Measurements from ENCODE around the gene PRIMPOL. TPM values are rescaled to one million over a fixed set of nuclear protein-coding genes. Genes with fewer than 3 reads are reported as not detected.

Gene PRIMPOL
- total and polyA plus RNA-seq, 9 of the 15 experiments (the other 6 are each of a cell fraction or from before 2014, with no cell fraction given), result 11.0 to 32.0 (median 16.1) TPM

DNA sequence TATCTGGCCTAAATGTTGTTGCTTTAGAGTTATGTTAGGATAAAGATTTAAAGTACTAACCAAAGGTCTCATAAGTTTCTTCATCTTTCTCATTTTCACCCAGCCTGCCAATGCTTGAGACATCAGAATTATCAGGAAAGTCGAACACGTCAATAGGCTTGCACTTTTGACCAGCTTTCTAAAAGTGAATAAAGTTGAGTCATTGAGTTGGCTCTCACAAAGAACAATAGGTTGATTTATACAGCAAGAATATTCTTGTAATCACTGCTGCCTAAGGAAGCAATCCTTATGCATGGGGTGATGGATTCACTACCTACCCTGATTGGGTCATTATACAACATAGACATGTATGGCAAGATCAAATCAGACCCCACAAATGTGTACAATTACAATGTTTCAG lies 79.3 kb downstream of the PRIMPOL start:
- intact Hi-C loops (cut with micrococcal nuclease), result no loop called here
- ChIA-PET CTCF (ENCODE audit: low intra/inter-chr PET ratio) (no interaction called here), POLR2A (no interaction called here)
- no TSS peak for BruUV-seq (replicated peaks)
- WGBS (ENCODE audit: insufficient coverage, low coverage, missing lambda C conversion rate), result 92% methylated on average over 2 of the region's 2 CpGs
- Histone ChIP-seq H3K9me3 (replicated peaks; ENCODE audit: control insufficient read depth, insufficient read depth, low read depth, low read length) (no peaks in the 10 kb centered on the region), H3K36me3 (ENCODE audit: control insufficient read depth, insufficient read depth, low read length) (peaks cover 80% of the 10 kb centered on the region), H3K9ac (ENCODE audit: insufficient read depth in 1 of 2, low read depth in 2 of 2, low read length in 2 of 2) (no peak overlapping the region), H3K79me2 (ENCODE audit: control insufficient read depth, insufficient read depth, low read length) (peaks cover 55% of the 10 kb centered on the region), H3K27ac (ENCODE audit: extremely low read depth, low read depth, low read length) (no peak overlapping the region), H2AFZ (ENCODE audit: low read depth, low read length) (no peak overlapping the region), H4K20me1 (replicated peaks; ENCODE audit: control insufficient read depth, insufficient read depth, low read length) (no peaks in the 10 kb centered on the region), H3K4me1 (replicated peaks in 1 of 2; ENCODE audit: control insufficient read depth in 2 of 2, insufficient read depth in 2 of 2, low read length in 2 of 2) (peaks cover 0 to 5% of the 10 kb centered on the region in 2 experiments; a peak in 1 of 5 replicates), H3K27me3 (ENCODE audit: control insufficient read depth in 2 of 2, insufficient read depth in 2 of 2, low read length in 2 of 2) (no peaks in the 10 kb centered on the region), H3K4me2 (ENCODE audit: insufficient read depth, low read length) (no peak overlapping the region), H3K9me1 (ENCODE audit: control insufficient read depth, insufficient read depth, low read length) (no peaks in the 10 kb centered on the region), H3K4me3 (no peak overlapping the region)
- TF ChIP-seq NUFIP1 (IDR thresholded peaks at IDR 0.05; ENCODE audit: partially characterized antibody) (no peak), FOXJ3 (CRISPR knock-in tag; IDR thresholded peaks at IDR 0.05) (no peak)
- TF ChIP-seq, protein P1, sequence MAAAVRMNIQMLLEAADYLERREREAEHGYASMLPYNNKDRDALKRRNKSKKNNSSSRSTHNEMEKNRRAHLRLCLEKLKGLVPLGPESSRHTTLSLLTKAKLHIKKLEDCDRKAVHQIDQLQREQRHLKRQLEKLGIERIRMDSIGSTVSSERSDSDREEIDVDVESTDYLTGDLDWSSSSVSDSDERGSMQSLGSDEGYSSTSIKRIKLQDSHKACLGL (CRISPR knock-in tag; IDR thresholded peaks at IDR 0.05; ENCODE audit: borderline replicate concordance, poor library complexity, severe bottlenecking), result no peak
- in situ Hi-C loops (cut with MboI), result no loop called here
- ATAC-seq (no peak), DNase-seq (ENCODE audit: extremely low read depth in 1 of 4, low spot score in 3 of 4) (no peak), FAIRE-seq (no peak)

DNA sequence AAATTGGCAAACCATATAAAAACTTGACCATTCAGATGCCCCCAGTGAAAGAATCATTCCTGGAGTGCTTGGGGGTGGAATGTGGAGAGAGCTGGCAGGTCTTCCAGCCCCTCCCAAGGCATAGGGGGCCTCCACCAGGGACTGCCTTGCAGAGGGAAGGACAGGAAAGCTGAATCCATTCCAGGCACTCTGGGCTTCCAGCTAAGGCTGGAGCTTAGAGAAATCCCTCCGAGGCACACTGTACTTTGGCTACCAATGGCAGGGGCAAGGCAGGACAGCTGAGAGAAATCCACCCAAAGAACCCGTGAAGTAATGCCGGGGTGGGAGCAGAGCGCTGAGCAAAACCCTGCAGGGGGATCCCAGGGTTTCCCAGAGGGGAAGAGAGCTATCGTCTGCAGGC lies 80.4 kb downstream of the PRIMPOL start:
- Histone ChIP-seq H3K4me3 (no peak overlapping the region), H3K9me1 (ENCODE audit: control insufficient read depth, insufficient read depth, low read length) (no peaks in the 10 kb centered on the region), H3K9me3 (replicated peaks; ENCODE audit: control insufficient read depth, insufficient read depth, low read depth, low read length) (no peaks in the 10 kb centered on the region), H3K4me2 (ENCODE audit: insufficient read depth, low read length) (no peak overlapping the region), H3K9ac (ENCODE audit: insufficient read depth in 1 of 2, low read depth in 2 of 2, low read length in 2 of 2) (0 out of 4 replicates have a peak overlapping the region, but pooled peaks of 1 of the 2 experiments have one; percentile 11), H3K36me3 (ENCODE audit: control insufficient read depth, insufficient read depth, low read length) (peaks cover 70% of the 10 kb centered on the region), H3K27ac (ENCODE audit: extremely low read depth, low read depth, low read length) (no peak overlapping the region), H3K27me3 (ENCODE audit: control insufficient read depth in 2 of 2, insufficient read depth in 2 of 2, low read length in 2 of 2) (no peaks in the 10 kb centered on the region), H3K79me2 (ENCODE audit: control insufficient read depth, insufficient read depth, low read length) (peaks cover 55% of the 10 kb centered on the region), H2AFZ (ENCODE audit: low read depth, low read length) (no peak overlapping the region), H4K20me1 (replicated peaks; ENCODE audit: control insufficient read depth, insufficient read depth, low read length) (no peaks in the 10 kb centered on the region), H3K4me1 (replicated peaks in 1 of 2; ENCODE audit: control insufficient read depth in 2 of 2, insufficient read depth in 2 of 2, low read length in 2 of 2) (peaks cover 0 to 8% of the 10 kb centered on the region in 2 experiments; a peak in 1 of 5 replicates)
- DNase-seq (ENCODE audit: extremely low read depth in 1 of 4, low spot score in 3 of 4) (no peak), ATAC-seq (no peak), FAIRE-seq (no peak)
- BruUV-seq (replicated peaks), result no TSS peak
- ChIA-PET CTCF (ENCODE audit: low intra/inter-chr PET ratio) (no interaction called here), POLR2A (interaction anchor here (0.6 to 1.6 kb wide), 2 partner anchors 8 to 366 kb away, joined by 4 read pairs; no protein-coding TSS in a partner anchor)
- in situ Hi-C loops (cut with MboI) (no loop called here), intact Hi-C loops (cut with micrococcal nuclease) (loop anchor here (10.0 kb wide), 1 partner anchor 465 kb away; no protein-coding TSS in a partner anchor)
- WGBS (ENCODE audit: insufficient coverage, low coverage, missing lambda C conversion rate), result 92% methylated on average over 5 of the region's 5 CpGs
- TF ChIP-seq, protein P2, sequence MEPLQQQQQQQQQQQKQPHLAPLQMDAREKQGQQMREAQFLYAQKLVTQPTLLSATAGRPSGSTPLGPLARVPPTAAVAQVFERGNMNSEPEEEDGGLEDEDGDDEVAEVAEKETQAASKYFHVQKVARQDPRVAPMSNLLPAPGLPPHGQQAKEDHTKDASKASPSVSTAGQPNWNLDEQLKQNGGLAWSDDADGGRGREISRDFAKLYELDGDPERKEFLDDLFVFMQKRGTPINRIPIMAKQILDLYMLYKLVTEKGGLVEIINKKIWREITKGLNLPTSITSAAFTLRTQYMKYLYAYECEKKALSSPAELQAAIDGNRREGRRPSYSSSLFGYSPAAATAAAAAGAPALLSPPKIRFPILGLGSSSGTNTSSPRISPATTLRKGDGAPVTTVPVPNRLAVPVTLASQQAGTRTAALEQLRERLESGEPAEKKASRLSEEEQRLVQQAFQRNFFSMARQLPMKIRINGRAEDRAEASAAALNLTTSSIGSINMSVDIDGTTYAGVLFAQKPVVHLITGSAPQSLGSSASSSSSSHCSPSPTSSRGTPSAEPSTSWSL (CRISPR knock-in tag; IDR thresholded peaks at IDR 0.05; ENCODE audit: borderline replicate concordance), result no peak
- no peak for TF ChIP-seq PPARD (CRISPR knock-in tag; IDR thresholded peaks at IDR 0.05)
- TF ChIP-seq, protein P3, sequence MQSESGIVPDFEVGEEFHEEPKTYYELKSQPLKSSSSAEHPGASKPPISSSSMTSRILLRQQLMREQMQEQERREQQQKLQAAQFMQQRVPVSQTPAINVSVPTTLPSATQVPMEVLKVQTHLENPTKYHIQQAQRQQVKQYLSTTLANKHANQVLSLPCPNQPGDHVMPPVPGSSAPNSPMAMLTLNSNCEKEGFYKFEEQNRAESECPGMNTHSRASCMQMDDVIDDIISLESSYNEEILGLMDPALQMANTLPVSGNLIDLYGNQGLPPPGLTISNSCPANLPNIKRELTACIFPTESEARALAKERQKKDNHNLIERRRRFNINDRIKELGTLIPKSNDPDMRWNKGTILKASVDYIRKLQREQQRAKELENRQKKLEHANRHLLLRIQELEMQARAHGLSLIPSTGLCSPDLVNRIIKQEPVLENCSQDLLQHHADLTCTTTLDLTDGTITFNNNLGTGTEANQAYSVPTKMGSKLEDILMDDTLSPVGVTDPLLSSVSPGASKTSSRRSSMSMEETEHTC (IDR thresholded peaks at IDR 0.05), result no peak
- no peak for TF ChIP-seq MBD2 (IDR thresholded peaks at IDR 0.05; ENCODE audit: borderline replicate concordance, low read depth)
- no peak for TF ChIP-seq NCOA1 (IDR thresholded peaks at IDR 0.05; ENCODE audit: low read depth)
- TF ChIP-seq, protein P4, sequence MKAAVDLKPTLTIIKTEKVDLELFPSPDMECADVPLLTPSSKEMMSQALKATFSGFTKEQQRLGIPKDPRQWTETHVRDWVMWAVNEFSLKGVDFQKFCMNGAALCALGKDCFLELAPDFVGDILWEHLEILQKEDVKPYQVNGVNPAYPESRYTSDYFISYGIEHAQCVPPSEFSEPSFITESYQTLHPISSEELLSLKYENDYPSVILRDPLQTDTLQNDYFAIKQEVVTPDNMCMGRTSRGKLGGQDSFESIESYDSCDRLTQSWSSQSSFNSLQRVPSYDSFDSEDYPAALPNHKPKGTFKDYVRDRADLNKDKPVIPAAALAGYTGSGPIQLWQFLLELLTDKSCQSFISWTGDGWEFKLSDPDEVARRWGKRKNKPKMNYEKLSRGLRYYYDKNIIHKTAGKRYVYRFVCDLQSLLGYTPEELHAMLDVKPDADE (conservative IDR thresholded peaks at IDR 0.05; ENCODE audit: control insufficient read depth, low read depth, low read length), result no peak
- TF ChIP-seq HDAC3 (IDR thresholded peaks at IDR 0.05; ENCODE audit: borderline replicate concordance, partially characterized antibody), result no peak
- TF ChIP-seq ZNF77 (CRISPR knock-in tag; IDR thresholded peaks at IDR 0.05), result no peak

All from K562 (cell line).